ENCODE results near the gene GORASP1. TPM values are rescaled to one million over a fixed set of nuclear protein-coding genes. Genes with fewer than 3 reads are reported as not detected.

GORASP1 gene
- polyA plus RNA-seq, 1 donor from 2014 or later: 55.6 TPM

- Histone ChIP-seq H3K9me2 (ENCODE audit: insufficient read depth, low read length) (no peaks in the 10 kb centered on the region), H3K79me2 (replicated peaks; ENCODE audit: insufficient read depth, low read length) (no peaks in the 10 kb centered on the region), H3K27me3 (ENCODE audit: insufficient read depth, low read depth, low read length) (no peaks in the 10 kb centered on the region), H3F3A (ENCODE audit: insufficient read depth, low read length, poor library complexity, severe bottlenecking) (no peaks in the 10 kb centered on the region), H4K20me1 (ENCODE audit: insufficient read depth) (no peaks in the 10 kb centered on the region), H3K9ac (ENCODE audit: low read length) (no peak overlapping the region), H2AFZ (ENCODE audit: low read depth, low read length) (no peak overlapping the region), H3K9me3 (ENCODE audit: low read length) (no peaks in the 10 kb centered on the region), H3K36me3 (ENCODE audit: insufficient read depth, low read length) (peaks cover 7% of the 10 kb centered on the region), H3K4me2 (ENCODE audit: low read length) (no peak overlapping the region), H3K27ac (ENCODE audit: low read length) (no peak overlapping the region), H3K4me3 (ENCODE audit: low read length) (no peak overlapping the region)
- TF ChIP-seq TAF1 (IDR thresholded peaks at IDR 0.05; ENCODE audit: low read depth) (no peak), CTCF (IDR thresholded peaks at IDR 0.05; ENCODE audit: poor library complexity, severe bottlenecking) (no peak), EP300 (conservative IDR thresholded peaks at IDR 0.05; ENCODE audit: poor library complexity, severe bottlenecking) (no peak), POLR2AphosphoS5 (IDR thresholded peaks at IDR 0.05) (no peak), RAD21 (conservative IDR thresholded peaks at IDR 0.05) (no peak), EZH2 (IDR thresholded peaks at IDR 0.05; ENCODE audit: borderline replicate concordance, insufficient read depth, low read length, poor library complexity, severe bottlenecking) (no peak), SMC3 (conservative IDR thresholded peaks at IDR 0.05; ENCODE audit: poor library complexity) (no peak), MXI1 (conservative IDR thresholded peaks at IDR 0.05; ENCODE audit: poor library complexity, severe bottlenecking) (no peak)
- TF ChIP-seq, protein P1, sequence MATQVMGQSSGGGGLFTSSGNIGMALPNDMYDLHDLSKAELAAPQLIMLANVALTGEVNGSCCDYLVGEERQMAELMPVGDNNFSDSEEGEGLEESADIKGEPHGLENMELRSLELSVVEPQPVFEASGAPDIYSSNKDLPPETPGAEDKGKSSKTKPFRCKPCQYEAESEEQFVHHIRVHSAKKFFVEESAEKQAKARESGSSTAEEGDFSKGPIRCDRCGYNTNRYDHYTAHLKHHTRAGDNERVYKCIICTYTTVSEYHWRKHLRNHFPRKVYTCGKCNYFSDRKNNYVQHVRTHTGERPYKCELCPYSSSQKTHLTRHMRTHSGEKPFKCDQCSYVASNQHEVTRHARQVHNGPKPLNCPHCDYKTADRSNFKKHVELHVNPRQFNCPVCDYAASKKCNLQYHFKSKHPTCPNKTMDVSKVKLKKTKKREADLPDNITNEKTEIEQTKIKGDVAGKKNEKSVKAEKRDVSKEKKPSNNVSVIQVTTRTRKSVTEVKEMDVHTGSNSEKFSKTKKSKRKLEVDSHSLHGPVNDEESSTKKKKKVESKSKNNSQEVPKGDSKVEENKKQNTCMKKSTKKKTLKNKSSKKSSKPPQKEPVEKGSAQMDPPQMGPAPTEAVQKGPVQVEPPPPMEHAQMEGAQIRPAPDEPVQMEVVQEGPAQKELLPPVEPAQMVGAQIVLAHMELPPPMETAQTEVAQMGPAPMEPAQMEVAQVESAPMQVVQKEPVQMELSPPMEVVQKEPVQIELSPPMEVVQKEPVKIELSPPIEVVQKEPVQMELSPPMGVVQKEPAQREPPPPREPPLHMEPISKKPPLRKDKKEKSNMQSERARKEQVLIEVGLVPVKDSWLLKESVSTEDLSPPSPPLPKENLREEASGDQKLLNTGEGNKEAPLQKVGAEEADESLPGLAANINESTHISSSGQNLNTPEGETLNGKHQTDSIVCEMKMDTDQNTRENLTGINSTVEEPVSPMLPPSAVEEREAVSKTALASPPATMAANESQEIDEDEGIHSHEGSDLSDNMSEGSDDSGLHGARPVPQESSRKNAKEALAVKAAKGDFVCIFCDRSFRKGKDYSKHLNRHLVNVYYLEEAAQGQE (IDR thresholded peaks at IDR 0.05; ENCODE audit: borderline replicate concordance): no peak
Measured at GRCh38 chr3:39141171-39141995, 34.0 kb upstream of the GORASP1 start.

GRCh38 chr3:39140341-39140971, 33.0 kb upstream of the GORASP1 start:
- Histone ChIP-seq H3K79me2 (replicated peaks; ENCODE audit: insufficient read depth, low read length) (no peaks in the 10 kb centered on the region), H3K36me3 (ENCODE audit: insufficient read depth, low read length) (peaks cover 7% of the 10 kb centered on the region), H3K4me2 (ENCODE audit: low read length) (no peak overlapping the region), H3K9ac (ENCODE audit: low read length) (no peak overlapping the region), H3K27me3 (ENCODE audit: insufficient read depth, low read depth, low read length) (no peaks in the 10 kb centered on the region), H4K20me1 (ENCODE audit: insufficient read depth) (no peaks in the 10 kb centered on the region), H3K9me3 (ENCODE audit: low read length) (no peaks in the 10 kb centered on the region), H3K9me2 (ENCODE audit: insufficient read depth, low read length) (no peaks in the 10 kb centered on the region), H3F3A (ENCODE audit: insufficient read depth, low read length, poor library complexity, severe bottlenecking) (no peaks in the 10 kb centered on the region), H2AFZ (ENCODE audit: low read depth, low read length) (no peak overlapping the region), H3K4me3 (ENCODE audit: low read length) (no peak overlapping the region), H3K27ac (ENCODE audit: low read length) (no peak overlapping the region)
- TF ChIP-seq EZH2 (IDR thresholded peaks at IDR 0.05; ENCODE audit: borderline replicate concordance, insufficient read depth, low read length, poor library complexity, severe bottlenecking) (no peak), MXI1 (conservative IDR thresholded peaks at IDR 0.05; ENCODE audit: poor library complexity, severe bottlenecking) (no peak), POLR2AphosphoS5 (IDR thresholded peaks at IDR 0.05) (no peak), CTCF (IDR thresholded peaks at IDR 0.05; ENCODE audit: poor library complexity, severe bottlenecking) (no peak), RAD21 (conservative IDR thresholded peaks at IDR 0.05) (no peak), SMC3 (conservative IDR thresholded peaks at IDR 0.05; ENCODE audit: poor library complexity) (no peak), TAF1 (IDR thresholded peaks at IDR 0.05; ENCODE audit: low read depth) (no peak), EP300 (conservative IDR thresholded peaks at IDR 0.05; ENCODE audit: poor library complexity, severe bottlenecking) (no peak)
- TF ChIP-seq, protein P1 (IDR thresholded peaks at IDR 0.05; ENCODE audit: borderline replicate concordance): no peak
